A673 (cell line): ENCODE data around the gene P3H3. TPM values are rescaled to one million over a fixed set of nuclear protein-coding genes. Genes with fewer than 3 reads are reported as not detected.

Source experiments
- BruUV-seq: library from RNA; stranded (reverse); fragments of 400-500 nt; replicated peaks from 2 replicates; lab custom pipeline; 2021; lab: Mats Ljungman, UMichigan
- CTCF ChIA-PET: fragments of 300-600 bp; sonication (Branson Sonifier 250); formaldehyde crosslinking; loops from one replicate; lab custom pipeline; 2022; ENCODE audit warnings: antibody characterized with exemption; lab: Charles Lee
- POLR2A ChIA-PET: fragments of 300-600 bp; sonication (Branson Sonifier 250); formaldehyde crosslinking; loops from one replicate; lab custom pipeline; 2022; ENCODE audit warnings: antibody characterized with exemption; ENCODE audit not compliant: low non-redundant PET; lab: Charles Lee
- DNase-seq: peaks from one replicate; pipeline ENCODE4 v3.0.0-alpha.2; 2015; ENCODE audit warnings: low spot score
- H3K27ac ChIP-seq: fragments of 200-600 bp; sonication (generic); 2 replicates; pipeline ENCODE4 v1.5.1; 2016; ENCODE audit warnings: mixed run types, low read depth, mild to moderate bottlenecking, mixed read lengths, antibody characterized with exemption, low read length; ENCODE audit not compliant: poor library complexity, severe bottlenecking
- H3K27me3 ChIP-seq: fragments of 200-600 bp; sonication (generic); replicated peaks from 2 replicates; pipeline ENCODE4 v1.6.1; 2017; ENCODE audit warnings: mixed run types, low read depth, mild to moderate bottlenecking, mixed read lengths, antibody characterized with exemption, low read length; ENCODE audit not compliant: insufficient read depth, poor library complexity
- H3K36me3 ChIP-seq: fragments of 200-600 bp; sonication (generic); 2 replicates; pipeline ENCODE4 v1.6.1; 2016; ENCODE audit warnings: mixed run types, mild to moderate bottlenecking, mixed read lengths, antibody characterized with exemption, low read length; ENCODE audit not compliant: insufficient read depth, poor library complexity, severe bottlenecking
- H3K4me1 ChIP-seq: fragments of 200-600 bp; sonication (generic); 2 replicates; pipeline ENCODE4 v1.6.1; 2017; ENCODE audit warnings: mixed run types, mild to moderate bottlenecking, mixed read lengths, antibody characterized with exemption, low read length; ENCODE audit not compliant: insufficient read depth, poor library complexity, severe bottlenecking
- H3K4me3 ChIP-seq: fragments of 200-600 bp; sonication (generic); 2 replicates; pipeline ENCODE4 v1.5.1; 2016; ENCODE audit warnings: low read depth, mixed run types, mild to moderate bottlenecking, mixed read lengths, low read length; ENCODE audit not compliant: poor library complexity, severe bottlenecking
- H3K9me3 ChIP-seq: fragments of 200-600 bp; sonication (generic); 2 replicates; pipeline ENCODE4 v1.6.1; 2016; ENCODE audit warnings: mixed run types, low read depth, mild to moderate bottlenecking, mixed read lengths, antibody characterized with exemption, low read length; ENCODE audit not compliant: poor library complexity, severe bottlenecking
- EZH2 ChIP-seq: fragments of 200-600 bp; sonication (generic); IDR thresholded peaks from 2 replicates; pipeline ENCODE4 v1.6.1; 2017; ENCODE audit warnings: borderline replicate concordance, low read depth, mild to moderate bottlenecking, mixed read lengths, antibody characterized with exemption, low read length; ENCODE audit not compliant: poor library complexity, severe bottlenecking
- intact Hi-C: fragments of 100-400 bp; cut with micrococcal nuclease; formaldehyde crosslinking; loops from one replicate; pipeline ENCODE4 v1.10.0; 2022; ENCODE audit not compliant: unreplicated experiment
- total RNA-seq: library from RNA; stranded (reverse); gene quantifications from 2 replicates; pipeline ENCODE4 v1.2.3, GENCODE V29; 2021
- TF ChIP-seq, protein P1 (sequence below): fragments of 300-800, 200-600 bp; sonication (generic); conservative IDR thresholded peaks from 2 replicates; pipeline ENCODE4 v1.5.1; 2017; ENCODE audit warnings: low read depth, mild to moderate bottlenecking, antibody characterized with exemption, low read length, moderate library complexity, mixed read lengths

The P3H3 gene
- total RNA-seq, 1 experiment from 2014 or later = 45.3 TPM

GRCh38 chr12:6840761-6841515 is 12.7 kb downstream of the P3H3 start, which contains the start of gene GNB3:
Gene GNB3, plus strand, starts transcription at chr12:6840925. Its CDS starts 363 bp downstream, at chr12:6841288.
- POLR2A ChIA-PET = interaction anchor here (0.9 kb wide), 1 partner anchor 11 kb away, joined by 5 read pairs; the partner anchor contains the start of gene USP5
- Histone ChIP-seq H3K27ac (no peak within 1 kb of the TSS), H3K4me3 (no peak within 1 kb of the TSS), H3K9me3 (no peaks in the 10 kb centered on the region), H3K27me3 (no peaks in the 10 kb centered on the region), H3K36me3 (peaks cover 48% of the 10 kb centered on the region), H3K4me1 (no peaks in the 10 kb centered on the region)
- CTCF ChIA-PET = no interaction called here
- no TSS peak for BruUV-seq
- intact Hi-C loops = no loop called here
- TF ChIP-seq EZH2 = no peak
- TF ChIP-seq, protein P1, sequence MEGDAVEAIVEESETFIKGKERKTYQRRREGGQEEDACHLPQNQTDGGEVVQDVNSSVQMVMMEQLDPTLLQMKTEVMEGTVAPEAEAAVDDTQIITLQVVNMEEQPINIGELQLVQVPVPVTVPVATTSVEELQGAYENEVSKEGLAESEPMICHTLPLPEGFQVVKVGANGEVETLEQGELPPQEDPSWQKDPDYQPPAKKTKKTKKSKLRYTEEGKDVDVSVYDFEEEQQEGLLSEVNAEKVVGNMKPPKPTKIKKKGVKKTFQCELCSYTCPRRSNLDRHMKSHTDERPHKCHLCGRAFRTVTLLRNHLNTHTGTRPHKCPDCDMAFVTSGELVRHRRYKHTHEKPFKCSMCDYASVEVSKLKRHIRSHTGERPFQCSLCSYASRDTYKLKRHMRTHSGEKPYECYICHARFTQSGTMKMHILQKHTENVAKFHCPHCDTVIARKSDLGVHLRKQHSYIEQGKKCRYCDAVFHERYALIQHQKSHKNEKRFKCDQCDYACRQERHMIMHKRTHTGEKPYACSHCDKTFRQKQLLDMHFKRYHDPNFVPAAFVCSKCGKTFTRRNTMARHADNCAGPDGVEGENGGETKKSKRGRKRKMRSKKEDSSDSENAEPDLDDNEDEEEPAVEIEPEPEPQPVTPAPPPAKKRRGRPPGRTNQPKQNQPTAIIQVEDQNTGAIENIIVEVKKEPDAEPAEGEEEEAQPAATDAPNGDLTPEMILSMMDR = no peak
- DNase-seq = no peak

DNA sequence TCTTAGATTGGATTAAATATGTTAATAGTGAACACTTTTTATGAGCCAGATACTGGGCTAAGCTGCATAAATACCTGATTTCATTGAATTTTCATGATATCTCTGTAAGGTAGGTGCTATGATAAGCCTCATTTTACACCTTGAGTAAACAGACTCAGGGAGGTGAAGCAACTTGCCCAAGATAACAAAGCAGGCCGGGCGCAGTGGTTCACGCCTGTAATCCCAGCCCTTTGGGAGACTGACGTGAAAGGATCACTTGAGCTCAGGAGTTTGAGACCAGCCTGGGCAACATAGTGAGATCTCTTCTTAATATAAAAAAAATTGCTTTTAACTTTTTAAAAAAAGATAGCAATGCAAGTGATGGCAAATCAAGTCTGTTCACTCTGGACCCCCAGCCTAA is 13.9 kb downstream of the P3H3 start:
- POLR2A ChIA-PET = interaction anchor here (0.9 kb wide), 1 partner anchor 10 kb away, joined by 5 read pairs; the partner anchor contains the start of gene USP5
- intact Hi-C loops = no loop called here
- no peak for DNase-seq
- Histone ChIP-seq H3K4me1 (no peaks in the 10 kb centered on the region), H3K9me3 (no peaks in the 10 kb centered on the region), H3K4me3 (no peak overlapping the region), H3K27ac (no peak overlapping the region), H3K27me3 (no peaks in the 10 kb centered on the region), H3K36me3 (peaks cover 51% of the 10 kb centered on the region)
- no TSS peak for BruUV-seq
- no peak for TF ChIP-seq EZH2
- TF ChIP-seq, protein P1 = no peak
- CTCF ChIA-PET = no interaction called here

- H3K27me3 ChIP-seq = no peaks in the 10 kb centered on the region
- POLR2A ChIA-PET = interaction anchor here (1.0 to 1.1 kb wide), 2 partner anchors 9 kb away, joined by 3 read pairs; partner anchors contain the start of gene USP5
- H3K36me3 ChIP-seq = peaks cover 50% of the 10 kb centered on the region
- TF ChIP-seq, protein P1 = no peak; the same call in 1 of the 2 replicates
- TF ChIP-seq EZH2 = no peak
- CTCF ChIA-PET = interaction anchor here (0.8 kb wide), 1 partner anchor 90 kb away, joined by 5 read pairs; the partner anchor contains the start of gene MLF2
- no peak overlapping the region for H3K27ac ChIP-seq
- H3K9me3 ChIP-seq = no peaks in the 10 kb centered on the region
- no TSS peak for BruUV-seq
- H3K4me1 ChIP-seq = no peaks in the 10 kb centered on the region
- no peak overlapping the region for H3K4me3 ChIP-seq
- DNase-seq = peak; percentile 56
- intact Hi-C loops = no loop called here
Observed at GRCh38 chr12:6843118-6843902, 15.1 kb downstream of the P3H3 start.
